GM18517 (cell line): ENCODE results near the gene CXCL14.

Experiments used
- ATAC-seq: cut with Tn5 transposase; IDR thresholded peaks from one replicate; pipeline ENCODE4 v1.9.1; 2021; ENCODE audit warnings: mild to moderate bottlenecking, moderate library complexity; ENCODE audit not compliant: unreplicated experiment

The CXCL14 gene, protein sequence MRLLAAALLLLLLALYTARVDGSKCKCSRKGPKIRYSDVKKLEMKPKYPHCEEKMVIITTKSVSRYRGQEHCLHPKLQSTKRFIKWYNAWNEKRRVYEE

DNA sequence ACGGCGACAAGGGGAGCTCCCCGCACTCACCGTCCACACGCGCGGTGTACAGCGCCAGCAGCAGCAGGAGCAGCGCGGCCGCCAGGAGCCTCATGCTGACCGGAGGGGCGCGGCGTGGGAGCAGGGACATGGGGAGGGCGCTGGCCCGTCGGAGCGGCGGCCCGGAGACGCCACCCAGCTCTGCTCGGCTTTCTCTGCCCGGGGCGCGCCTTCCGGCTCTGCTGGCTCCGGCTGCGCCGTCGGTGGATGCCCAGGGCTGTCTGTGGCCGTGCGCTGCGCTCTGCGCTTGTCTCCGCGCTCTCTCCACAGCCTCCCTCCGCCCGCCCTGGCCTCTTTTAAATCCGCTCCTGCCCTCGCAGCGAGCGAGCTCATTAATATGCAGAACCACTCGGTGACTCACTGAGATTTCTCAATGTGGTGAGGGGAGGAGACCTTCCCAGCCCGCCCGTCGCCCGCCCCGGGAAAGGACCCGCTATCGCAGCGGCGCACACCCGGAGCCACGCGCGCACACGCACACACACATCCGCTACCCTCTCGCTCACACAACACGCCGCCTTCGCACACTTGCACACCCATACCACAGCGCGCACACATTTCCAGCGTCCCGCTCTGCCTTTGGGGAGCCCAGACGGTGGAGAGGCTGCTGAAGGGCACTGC is at the start of gene CXCL14:
CXCL14 (minus strand) TSS at position 307 of the 657 bp plus-strand sequence; CDS start at position 94, 213 bp downstream.
- ATAC-seq: no peak

DNA sequence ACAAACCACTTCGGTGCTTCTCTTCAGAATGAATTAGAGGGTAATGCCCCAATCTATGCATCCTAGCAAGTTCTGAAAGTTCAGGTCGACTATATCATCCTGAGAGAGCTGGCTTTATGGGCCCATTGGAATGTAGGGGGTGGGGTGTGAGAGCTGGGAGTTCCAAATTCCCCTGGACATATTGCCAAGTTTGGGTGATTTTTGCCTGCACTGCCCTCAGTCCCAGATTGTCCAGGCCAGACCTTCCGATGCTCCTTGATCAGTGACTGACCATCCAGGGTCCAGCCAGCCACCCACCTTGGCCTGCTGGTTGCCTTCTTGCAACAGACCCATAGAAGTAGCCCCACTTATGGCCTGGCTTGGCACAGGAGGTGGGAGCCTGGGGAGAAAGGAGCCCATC is 47.8 kb upstream of the CXCL14 start:
- no peak for ATAC-seq

DNA sequence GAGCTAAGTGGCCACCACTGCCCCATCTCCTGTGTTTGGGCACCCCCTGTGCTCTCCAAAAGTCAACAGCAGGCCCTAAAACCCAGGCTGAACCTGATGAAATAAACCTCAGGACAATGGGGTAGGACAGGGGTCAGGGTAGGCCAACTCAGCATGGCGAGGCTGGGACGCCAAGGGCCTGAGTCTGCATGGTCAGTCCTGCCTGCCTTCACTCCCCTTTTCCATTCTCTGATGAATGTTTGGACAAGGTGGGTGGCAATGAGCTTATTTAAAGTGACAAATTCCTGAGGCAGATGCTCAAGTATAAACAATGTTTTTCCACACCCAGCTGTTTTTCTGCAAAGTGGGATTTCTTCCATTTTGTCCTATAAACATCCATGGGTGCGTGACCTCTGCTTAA is 47.2 kb upstream of the CXCL14 start:
- ATAC-seq: no peak

DNA sequence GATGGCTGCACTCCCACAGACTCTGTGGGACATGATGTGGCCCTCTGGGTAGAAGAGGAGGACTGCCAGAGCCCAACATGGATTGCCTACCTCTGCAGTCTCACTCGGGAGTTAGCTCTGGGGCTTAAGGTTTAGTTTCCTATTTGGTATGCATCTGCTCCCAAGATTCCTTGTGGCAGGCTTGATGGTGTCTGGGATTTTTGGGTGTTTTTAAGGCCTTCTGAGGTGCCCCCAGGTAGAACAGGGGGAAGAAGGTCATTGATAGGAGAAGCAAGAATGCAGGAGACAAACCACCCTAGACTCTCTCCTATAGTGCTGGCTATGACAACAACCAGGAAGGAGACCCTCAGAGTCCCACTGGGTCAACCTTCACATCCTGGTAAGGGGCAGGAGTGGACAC is 46.7 kb upstream of the CXCL14 start:
- no peak for ATAC-seq

DNA sequence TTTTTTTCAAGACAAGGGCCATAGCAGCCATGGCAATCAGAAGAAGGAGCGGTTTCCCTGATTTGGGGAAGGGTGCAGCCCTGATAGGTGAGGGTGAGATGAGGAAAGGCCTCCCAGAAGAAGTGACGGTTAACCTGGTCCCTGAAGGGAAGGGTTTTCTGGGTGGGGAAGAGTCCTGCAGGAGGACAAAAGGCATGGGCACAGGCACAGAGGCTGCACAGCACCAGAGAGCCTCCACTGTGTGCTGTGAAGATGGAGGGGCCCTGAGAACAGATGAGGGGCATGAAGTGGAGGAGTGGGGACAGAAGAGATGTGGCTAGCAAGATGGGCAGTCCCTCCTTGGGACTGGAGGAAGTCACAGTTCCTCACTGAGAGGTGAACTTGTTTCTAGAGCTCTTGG is 46.3 kb upstream of the CXCL14 start:
- no peak for ATAC-seq

DNA sequence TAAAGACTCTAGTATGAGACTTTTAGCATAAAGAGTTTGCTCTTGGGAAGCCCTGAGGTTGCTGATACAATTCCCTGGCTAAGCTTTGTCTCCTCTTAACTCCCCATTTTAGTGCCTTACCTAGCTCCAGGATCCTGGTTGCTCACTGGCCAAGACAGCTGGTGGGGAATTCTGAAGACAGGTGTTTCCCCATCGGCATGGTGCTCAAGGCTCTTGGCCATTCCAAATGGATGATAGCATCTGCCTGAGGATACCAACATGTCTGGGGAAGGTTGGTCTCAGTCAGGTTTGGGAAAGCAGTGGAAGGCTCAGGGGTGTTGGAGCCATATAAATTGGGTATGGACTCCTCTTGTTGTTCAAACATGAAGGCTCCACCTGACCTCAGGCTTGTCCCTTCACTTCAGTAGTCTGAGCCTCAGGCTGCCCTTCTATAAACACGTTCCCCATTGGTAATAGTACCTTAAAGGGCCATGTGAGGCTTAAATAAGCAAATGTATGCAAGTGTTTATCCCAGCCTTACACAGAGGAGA is 44.5 kb upstream of the CXCL14 start:
- no peak for ATAC-seq

DNA sequence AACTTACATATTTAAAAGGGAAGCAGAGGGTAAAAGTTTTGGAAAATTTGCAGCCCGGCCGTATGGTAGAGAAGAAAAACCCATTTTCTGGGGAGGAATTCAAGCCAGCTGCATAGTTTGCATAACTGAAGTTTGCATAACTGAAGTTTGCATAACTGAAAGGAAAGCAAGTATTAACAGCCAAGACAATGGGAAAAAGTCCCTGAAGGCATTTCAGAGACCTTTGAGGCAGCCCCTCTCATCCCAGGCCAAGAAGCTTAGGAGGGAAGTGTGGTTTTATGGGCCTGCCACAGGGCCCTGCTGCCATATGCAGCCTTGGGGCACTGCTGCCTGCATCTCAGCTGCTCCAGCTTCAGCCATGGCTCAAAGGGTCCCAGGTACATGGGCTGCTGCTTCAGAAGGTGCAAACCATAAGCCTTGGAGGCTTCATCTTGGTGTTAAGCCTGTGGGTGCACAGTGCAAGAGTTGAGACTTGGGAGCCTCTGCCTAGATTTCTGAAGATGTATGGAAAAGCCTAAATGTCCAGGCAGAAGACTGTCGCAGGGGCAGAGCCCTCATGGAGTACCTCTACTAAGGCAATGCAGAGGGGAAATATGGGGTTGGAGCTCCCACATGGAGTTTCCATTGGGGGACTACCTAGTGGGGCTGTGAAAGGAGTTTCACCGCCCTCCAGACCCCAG is 36.9 kb upstream of the CXCL14 start:
- no peak for ATAC-seq

DNA sequence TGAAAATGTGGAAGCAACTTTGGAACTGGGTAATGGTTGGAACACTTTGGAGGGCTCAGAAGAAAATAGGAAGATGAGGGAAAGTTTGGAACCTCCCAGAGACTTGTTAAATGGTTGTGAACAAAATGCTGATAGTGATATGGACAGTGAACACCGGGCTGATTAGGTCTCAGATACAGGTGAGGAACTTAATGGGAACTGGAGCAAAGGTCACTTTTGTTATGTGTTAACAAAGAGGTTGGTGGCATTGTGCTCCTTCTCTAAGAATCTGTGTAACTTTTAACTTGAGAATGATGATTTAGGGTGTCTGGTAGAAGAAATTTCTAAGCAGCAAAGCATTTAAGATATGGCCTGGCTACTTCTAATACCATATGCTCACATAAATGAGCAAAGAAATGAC is 36.4 kb upstream of the CXCL14 start:
- no peak for ATAC-seq

DNA sequence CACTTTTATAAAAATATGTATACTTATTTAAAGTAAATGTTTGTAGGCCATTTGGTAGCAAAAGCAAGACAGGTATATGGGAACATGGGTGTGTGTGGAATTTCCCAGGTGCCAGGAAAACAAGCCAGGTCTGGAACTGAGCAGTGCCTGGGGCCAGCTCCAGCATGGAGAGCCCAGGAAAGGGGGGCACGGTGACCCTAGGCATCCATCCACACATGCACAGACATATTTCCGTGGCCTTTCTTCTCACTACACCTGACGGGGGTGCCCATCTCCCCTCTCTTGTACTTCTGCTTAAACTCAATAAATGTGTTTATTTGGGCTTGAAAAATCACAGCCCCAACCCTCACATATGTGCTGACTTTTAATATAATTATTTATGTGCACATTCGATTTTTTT is 31.2 kb upstream of the CXCL14 start:
- no peak for ATAC-seq

DNA sequence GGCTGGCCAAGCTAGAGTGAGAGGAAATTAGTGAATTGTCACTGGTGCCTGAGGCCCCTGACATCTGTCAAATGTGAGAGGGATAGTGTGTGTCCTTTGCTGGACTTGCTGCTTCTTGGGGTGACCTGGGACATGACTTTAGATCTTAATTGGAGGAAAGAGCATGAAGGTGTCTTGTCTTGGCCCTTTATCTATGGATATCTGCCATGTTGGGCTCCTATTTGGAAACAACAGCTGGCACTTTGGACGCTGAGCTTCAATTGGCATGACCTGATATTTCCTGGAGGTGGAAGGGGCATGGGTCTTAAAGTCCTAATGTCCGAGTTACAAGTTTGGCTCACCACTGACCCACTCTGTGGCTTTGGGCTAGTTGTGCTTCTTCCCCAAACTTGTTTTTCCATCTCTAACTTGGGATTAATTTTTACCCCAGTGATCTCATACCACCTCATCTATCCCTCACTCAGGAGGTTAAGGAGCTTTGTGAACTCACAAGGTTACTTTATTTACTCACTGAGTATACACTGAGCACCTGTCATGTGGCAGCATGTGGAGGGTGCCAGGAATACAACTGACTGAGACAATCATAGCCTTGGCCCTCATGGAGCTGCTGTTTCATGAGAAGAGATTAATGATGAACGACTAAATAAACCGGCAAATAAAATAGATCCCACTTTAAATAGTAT is 30.1 kb upstream of the CXCL14 start:
- ATAC-seq: no peak

DNA sequence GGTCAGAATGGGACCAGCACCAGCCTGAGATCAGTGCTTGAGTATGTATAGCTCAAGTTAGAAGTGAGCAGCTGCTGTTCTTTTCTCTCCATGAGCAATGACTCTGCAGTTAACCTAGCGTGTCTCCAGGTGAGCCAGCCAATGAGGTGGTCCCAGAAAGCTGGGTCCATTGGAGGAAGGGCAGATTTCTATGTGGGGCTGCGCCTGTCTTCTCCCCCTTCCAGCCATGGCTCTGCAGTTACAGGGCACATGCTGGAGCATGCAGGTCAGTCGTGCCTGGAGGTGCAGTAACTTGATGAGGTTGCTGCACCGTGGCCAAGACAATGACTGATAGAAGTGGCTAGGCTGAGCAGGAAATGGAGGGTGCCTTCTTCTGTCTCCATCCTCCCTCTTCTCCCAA is 29.6 kb upstream of the CXCL14 start:
- no peak for ATAC-seq

DNA sequence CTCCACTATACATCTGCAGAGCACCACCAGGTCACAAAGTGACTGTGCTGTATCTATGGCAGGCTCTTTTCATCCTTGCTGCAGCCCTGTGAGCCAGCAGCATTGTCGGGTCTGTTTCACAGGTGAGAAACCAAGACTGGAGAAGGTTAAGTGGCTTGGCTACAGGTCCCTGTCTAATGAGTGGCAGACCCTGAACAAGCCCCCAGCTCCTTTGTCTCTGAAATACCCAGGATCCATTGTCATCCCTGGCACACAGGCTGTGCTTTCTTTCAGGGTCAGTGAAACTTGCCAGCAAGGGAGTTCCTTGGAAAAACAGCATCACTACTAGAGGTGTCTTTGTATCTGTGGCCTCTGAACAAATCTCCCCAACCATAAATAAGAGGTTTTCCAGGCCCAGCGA is 27.6 kb upstream of the CXCL14 start:
- ATAC-seq: no peak

DNA sequence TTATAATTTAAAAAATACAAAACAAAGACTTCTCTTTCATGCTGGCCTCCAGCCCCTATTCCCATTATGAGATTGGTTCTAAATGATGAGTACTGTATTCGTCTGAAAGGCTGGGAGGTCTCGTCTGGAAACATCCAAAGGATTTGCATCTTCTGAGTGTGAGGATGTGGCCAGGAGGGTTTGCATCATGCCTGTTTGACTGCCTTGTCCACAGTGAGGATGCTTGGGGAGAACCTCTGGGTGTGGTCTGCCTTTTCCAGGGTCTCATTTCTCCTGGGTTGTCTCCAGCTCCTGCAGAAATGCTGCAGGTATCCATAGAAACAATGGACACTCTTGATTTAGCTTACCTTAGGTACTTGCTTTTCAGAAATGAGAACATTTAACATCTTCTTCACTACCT is 26.4 kb upstream of the CXCL14 start:
- ATAC-seq: no peak

DNA sequence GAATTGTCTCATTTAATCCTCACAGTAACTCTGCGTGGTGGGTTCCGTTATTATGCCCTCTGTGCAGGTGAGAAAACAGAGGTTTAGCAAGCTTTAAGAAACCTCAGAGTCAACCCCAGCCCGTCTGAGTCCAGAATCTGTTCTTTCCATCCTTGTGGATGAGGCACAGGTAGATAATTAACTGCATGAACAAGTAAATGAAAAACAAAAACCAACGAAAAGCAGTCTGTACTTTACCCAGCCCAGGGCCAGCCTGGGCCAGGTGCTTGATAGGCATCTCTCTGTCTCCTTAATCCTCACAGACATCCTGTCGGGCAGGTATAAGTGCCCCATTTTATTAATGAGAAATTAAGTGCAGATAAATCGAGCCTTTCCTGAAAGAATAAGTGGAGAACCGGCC is 25.3 kb upstream of the CXCL14 start:
- ATAC-seq: no peak

DNA sequence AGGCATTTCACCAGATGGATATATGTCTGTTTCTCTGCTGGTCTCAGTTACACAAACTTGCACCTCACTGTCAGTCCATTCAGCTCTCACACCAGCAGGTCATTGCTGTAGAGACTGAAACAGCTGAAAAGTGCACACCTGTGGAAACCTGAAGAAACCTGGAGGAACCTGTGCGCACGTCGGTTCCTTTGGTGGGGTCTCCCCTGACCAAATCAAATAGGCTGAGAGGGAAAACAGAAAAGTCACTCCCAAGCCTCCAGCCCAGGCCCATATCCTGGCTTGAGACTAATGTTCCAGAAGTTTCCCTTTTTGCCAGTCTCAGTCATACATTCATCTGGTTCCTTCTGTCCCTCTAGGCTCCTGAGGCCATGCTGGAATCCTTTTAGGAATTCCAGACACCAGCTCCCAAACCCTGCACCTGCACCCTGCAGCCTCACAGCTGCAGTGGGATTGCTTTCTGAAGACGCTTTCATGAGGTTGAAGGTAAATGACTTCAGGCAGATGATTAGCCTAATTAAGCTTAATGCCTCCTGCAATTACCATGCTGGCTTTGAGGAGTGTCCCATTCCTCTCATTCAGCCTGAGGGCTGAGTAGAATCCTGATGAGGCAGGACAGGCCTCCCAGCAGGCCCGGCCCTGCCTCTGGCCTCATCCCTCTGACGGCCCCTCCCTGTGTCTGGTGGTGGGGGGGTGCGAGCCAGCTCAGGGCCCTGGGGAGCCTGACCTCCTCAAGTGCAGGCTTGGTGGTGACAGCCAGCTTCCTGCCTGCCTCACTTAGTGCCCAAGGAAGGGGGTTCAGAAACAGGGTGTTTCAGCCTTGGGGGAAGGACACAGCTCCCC is 24.3 kb upstream of the CXCL14 start:
- no peak for ATAC-seq

DNA sequence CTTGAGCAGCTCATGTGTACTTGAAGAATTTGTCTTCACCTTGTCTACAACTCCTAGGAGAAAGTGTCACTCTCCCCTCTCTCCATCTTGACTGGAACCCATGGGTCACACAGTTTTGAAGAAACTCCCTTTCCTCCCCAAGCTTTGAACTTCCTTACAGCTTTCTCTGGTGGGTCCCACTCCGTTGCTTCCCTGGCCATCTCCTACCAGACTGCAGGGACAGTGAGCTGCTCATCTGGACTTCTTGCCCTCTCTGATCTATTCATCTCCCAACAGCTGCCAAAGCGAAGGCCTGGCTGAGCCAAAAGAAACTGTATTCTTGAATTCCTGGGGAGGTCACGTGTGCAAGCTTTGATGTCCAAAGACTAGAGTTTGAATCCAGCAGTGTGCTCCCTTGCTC is 22.7 kb upstream of the CXCL14 start:
- no peak for ATAC-seq

DNA sequence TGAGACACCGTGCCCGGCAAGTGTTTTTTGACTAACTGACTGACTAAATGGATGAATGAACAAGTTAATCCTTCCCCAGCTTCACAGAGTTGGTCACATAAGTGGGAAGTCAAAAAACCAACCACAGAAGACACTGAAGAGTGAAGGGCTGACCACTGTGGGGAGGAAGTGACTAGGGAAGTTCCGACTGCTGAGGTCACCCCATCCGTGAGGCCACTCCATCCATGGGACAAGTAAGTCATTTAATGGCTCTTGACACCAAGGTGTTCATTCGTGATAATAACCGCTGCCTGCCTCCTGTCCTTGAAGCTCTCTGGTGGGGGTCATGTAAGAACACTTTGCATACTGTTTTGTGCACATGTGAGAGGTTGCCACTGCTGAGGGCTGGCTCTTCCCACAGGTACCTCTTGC is 22.2 kb upstream of the CXCL14 start:
- ATAC-seq: no peak

DNA sequence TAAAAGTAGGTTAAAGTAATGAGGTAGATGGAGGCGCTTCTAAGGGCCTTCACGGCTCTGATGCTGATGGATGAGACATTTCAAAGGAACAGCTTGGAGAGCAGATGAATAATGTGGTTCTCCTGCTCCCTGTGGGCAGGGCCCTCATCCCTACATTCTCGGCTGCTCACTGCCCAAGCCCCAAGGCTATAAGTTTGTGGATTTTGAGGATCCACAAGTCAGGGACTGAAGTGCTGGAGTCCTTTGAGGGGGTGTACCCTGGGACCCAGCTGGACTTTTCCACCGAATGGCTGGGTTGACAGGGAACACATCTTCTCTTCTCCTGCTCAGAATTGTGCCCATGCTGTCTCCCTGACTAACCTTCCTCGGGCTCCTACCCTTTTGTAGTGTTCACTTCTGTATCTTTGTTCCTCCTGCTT is 21.4 kb upstream of the CXCL14 start:
- no peak for ATAC-seq

DNA sequence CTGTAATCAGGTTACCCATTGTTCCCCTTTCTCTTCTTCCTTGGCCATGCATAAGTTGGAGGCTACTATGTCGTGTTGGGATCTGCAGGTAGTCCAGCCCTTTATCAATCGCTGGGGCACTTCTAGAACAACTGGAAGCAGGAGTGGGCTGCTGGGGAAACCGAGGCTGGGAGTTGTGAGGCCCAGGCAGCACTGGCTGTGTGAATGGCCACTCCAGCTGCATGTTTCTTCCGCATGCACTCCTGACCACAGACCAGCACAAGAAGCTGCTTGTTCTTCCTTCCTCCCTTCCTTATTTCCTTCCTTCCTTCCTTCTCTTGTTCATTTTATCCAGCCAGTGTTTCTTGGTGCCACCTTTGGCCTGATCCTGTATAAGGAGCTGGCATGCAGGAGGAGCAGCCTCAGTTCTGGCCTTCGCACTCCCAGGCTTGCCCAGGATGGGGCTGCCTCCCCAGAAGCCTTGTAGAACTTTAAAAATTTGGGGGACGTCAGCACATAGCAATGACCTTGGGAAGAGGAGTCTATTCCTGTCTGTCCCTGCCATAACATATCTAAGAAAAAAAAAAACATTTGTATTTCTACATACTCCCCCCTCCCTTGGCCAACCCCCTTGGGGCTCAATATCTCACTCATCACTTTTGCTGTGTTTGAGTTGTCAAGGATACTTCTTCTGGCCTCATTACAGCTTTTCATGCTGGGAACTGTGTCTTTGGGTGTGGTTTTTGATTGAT is 20.8 kb upstream of the CXCL14 start:
- ATAC-seq: no peak

DNA sequence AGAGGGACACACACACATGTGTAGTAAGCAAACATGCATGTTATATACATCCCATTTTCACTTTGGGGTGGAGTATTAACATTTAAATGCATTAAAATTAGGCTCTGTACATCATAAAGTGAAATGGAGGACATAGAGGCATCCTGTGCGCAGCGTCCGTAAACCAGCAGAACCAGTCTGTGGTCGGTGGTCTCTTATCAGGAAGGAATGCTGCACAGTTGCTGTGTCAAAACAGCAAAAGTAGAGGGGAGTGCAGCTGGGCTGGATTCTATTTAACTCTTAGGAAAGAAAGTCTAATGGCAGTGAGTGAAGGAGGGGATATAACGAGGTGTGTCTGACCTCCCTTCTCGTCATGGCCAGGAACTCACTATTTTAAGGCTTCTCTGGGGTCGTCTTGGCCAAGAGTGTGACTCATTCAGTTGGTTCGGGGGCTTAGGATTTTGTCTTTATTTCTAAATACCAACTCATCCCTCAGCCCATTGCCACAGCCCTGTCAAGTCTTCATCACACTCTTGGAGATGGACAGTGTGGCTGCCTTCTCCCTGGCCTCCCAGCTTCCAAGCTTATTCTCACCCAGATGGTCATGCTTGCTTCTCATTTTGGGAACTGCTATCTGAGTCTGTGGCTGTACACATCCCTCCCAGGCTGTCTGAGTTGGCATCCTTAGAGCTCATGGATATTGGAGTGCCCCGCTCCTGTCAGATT is 20.1 kb upstream of the CXCL14 start:
- no peak for ATAC-seq
